DND-41 (cell line): ENCODE results near the gene TRIM7.

Experiments
- EZH2 ChIP-seq: IDR thresholded peaks from 3 replicates; pipeline ENCODE4 v1.6.1; 2012; ENCODE audit warnings: borderline replicate concordance, low read depth, mild to moderate bottlenecking, moderate library complexity, low read length, inconsistent platforms; ENCODE audit not compliant: severe bottlenecking
- TF ChIP-seq, protein P1 (sequence below): IDR thresholded peaks from 2 replicates; pipeline ENCODE4 v1.5.1; 2012; ENCODE audit warnings: borderline replicate concordance, low read length, moderate library complexity, mild to moderate bottlenecking; ENCODE audit not compliant: poor library complexity, severe bottlenecking; ENCODE audit errors: extremely low read depth

DNA sequence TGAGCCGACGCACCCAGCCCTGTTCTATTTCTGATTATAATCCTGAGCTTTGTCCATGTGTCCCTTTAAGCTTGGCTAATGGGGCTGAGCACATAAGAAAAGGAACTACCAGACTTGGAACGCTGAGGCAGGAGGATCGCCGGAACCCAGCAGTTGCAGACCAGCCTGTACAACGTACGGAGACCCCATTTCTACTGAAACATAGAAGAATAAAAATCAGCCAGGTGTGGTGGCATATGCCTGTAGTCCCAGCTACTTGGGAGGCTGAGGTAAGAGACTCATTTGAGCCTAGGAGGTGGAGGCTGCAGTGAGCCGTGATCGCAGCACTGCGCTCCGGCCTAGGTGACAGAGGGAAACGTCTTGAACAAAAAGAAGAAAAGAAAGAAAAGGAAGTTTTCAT is 22.3 kb downstream of the TRIM7 start:
- TF ChIP-seq, protein P1, sequence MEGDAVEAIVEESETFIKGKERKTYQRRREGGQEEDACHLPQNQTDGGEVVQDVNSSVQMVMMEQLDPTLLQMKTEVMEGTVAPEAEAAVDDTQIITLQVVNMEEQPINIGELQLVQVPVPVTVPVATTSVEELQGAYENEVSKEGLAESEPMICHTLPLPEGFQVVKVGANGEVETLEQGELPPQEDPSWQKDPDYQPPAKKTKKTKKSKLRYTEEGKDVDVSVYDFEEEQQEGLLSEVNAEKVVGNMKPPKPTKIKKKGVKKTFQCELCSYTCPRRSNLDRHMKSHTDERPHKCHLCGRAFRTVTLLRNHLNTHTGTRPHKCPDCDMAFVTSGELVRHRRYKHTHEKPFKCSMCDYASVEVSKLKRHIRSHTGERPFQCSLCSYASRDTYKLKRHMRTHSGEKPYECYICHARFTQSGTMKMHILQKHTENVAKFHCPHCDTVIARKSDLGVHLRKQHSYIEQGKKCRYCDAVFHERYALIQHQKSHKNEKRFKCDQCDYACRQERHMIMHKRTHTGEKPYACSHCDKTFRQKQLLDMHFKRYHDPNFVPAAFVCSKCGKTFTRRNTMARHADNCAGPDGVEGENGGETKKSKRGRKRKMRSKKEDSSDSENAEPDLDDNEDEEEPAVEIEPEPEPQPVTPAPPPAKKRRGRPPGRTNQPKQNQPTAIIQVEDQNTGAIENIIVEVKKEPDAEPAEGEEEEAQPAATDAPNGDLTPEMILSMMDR = no peak
- TF ChIP-seq EZH2 = no peak
